ENCODE measurements around the gene IMP3. TPM values are rescaled to one million over a fixed set of nuclear protein-coding genes. Genes with fewer than 3 reads are reported as not detected.

IMP3 gene
- total RNA-seq, 1 experiment from 2014 or later = 56.0 TPM

DNA sequence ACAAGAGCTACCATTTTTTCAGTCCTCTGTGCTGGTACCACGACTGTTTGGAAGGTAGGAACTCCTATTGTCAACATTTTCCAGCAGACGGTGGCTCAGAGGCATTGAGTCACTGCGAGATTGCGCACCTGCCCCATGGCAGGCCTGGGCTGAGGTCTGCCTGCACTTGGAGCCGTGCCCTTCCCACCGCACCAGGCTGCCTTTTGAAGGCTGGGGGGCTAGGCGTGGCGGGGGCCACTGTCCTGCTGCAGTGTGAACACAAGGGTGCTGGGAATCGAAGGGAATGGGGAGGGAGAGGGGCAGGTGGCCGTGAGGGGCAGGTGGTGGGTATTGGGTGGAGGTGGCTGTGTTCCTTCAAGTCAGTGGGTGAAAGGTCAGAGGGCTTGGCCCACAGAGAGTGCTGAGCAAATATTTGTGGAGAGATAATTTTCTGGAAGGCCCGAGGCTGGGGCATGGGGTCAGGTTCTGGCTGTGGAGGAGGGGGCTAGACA is 24.0 kb upstream of the IMP3 start:
- ChIA-PET CTCF (no interaction called here), POLR2A (no interaction called here)
- no peaks in the 10 kb centered on the region for H3K27me3 ChIP-seq (ENCODE audit: control insufficient read depth, insufficient read depth, low read length)
- no peak overlapping the region for H3K4me3 ChIP-seq (ENCODE audit: low read depth in 2 of 2, low read length in 2 of 2)
- H3K36me3 ChIP-seq (ENCODE audit: control insufficient read depth, insufficient read depth, low read length) = no peaks in the 10 kb centered on the region
- H3K9me3 ChIP-seq (ENCODE audit: control insufficient read depth, insufficient read depth, low read depth, low read length) = no peaks in the 10 kb centered on the region
- no peak for TF ChIP-seq TCF7L2 (IDR thresholded peaks at IDR 0.05; ENCODE audit: low read depth, low read length)
- TF ChIP-seq, protein P1, sequence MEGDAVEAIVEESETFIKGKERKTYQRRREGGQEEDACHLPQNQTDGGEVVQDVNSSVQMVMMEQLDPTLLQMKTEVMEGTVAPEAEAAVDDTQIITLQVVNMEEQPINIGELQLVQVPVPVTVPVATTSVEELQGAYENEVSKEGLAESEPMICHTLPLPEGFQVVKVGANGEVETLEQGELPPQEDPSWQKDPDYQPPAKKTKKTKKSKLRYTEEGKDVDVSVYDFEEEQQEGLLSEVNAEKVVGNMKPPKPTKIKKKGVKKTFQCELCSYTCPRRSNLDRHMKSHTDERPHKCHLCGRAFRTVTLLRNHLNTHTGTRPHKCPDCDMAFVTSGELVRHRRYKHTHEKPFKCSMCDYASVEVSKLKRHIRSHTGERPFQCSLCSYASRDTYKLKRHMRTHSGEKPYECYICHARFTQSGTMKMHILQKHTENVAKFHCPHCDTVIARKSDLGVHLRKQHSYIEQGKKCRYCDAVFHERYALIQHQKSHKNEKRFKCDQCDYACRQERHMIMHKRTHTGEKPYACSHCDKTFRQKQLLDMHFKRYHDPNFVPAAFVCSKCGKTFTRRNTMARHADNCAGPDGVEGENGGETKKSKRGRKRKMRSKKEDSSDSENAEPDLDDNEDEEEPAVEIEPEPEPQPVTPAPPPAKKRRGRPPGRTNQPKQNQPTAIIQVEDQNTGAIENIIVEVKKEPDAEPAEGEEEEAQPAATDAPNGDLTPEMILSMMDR (IDR thresholded peaks at IDR 0.05) = no peak
- no peak for TF ChIP-seq POLR2AphosphoS5 (IDR thresholded peaks at IDR 0.05; ENCODE audit: low read depth, low read length)
- TF ChIP-seq SIN3A (IDR thresholded peaks at IDR 0.05; ENCODE audit: borderline replicate concordance, insufficient read depth, low read depth, low read length) = no peak
- TF ChIP-seq, protein P2, sequence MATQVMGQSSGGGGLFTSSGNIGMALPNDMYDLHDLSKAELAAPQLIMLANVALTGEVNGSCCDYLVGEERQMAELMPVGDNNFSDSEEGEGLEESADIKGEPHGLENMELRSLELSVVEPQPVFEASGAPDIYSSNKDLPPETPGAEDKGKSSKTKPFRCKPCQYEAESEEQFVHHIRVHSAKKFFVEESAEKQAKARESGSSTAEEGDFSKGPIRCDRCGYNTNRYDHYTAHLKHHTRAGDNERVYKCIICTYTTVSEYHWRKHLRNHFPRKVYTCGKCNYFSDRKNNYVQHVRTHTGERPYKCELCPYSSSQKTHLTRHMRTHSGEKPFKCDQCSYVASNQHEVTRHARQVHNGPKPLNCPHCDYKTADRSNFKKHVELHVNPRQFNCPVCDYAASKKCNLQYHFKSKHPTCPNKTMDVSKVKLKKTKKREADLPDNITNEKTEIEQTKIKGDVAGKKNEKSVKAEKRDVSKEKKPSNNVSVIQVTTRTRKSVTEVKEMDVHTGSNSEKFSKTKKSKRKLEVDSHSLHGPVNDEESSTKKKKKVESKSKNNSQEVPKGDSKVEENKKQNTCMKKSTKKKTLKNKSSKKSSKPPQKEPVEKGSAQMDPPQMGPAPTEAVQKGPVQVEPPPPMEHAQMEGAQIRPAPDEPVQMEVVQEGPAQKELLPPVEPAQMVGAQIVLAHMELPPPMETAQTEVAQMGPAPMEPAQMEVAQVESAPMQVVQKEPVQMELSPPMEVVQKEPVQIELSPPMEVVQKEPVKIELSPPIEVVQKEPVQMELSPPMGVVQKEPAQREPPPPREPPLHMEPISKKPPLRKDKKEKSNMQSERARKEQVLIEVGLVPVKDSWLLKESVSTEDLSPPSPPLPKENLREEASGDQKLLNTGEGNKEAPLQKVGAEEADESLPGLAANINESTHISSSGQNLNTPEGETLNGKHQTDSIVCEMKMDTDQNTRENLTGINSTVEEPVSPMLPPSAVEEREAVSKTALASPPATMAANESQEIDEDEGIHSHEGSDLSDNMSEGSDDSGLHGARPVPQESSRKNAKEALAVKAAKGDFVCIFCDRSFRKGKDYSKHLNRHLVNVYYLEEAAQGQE (IDR thresholded peaks at IDR 0.05; ENCODE audit: insufficient read depth in 1 of 2, low read depth in 2 of 2, low read length in 1 of 2) = no peak
- BruUV-seq (replicated peaks) = no TSS peak
- intact Hi-C loops (cut with micrococcal nuclease; ENCODE audit: unreplicated experiment) (no loop called here), in situ Hi-C loops (cut with HindIII; ENCODE audit: low pct_unique_long_range_greater_than_20kb, low sequenced_read_pairs) (no loop called here)
- ATAC-seq (no peak), DNase-seq (ENCODE audit: low read depth, low spot score) (no peak)
- H3K4me1 ChIP-seq (ENCODE audit: control insufficient read depth, insufficient read depth, low read length) = peaks cover 21% of the 10 kb centered on the region
- H3K27ac ChIP-seq (ENCODE audit: low read length) = no peak overlapping the region

DNA sequence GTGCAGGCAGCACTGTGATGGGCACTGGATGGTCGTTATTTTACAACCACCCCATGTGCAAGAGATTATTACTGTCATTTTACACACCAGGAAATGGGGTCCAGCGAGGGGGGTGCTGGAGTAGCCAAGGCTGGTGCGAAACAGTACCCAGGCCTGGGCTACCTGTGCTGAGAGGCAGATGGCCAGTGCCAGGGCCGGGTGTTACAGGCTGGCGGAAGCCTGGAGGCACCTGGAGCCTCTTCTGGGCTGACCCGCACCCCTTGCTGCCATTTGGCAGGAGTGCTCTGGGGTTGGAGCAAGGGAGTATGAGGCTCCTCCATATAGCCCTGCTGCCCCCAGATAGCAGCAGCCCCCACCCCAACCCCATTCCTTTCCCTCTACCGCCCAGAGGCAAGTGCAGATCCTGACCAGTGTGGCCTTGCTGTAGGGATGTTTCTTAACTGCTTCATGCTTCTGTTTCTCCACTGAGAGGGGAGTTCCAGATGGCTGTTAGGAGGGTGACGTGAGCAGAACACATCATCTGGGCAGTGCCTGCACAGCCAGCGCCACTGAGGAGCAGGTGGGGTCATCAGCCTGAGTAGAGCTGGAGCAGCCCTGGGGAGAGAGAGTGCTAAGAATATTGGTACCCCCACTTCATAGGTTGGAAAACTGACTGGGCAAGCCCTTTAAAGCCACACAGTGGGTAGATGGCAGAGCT is 22.9 kb upstream of the IMP3 start:
- DNase-seq (ENCODE audit: low read depth, low spot score) = no peak
- peaks cover 21% of the 10 kb centered on the region for H3K4me1 ChIP-seq (ENCODE audit: control insufficient read depth, insufficient read depth, low read length)
- no peaks in the 10 kb centered on the region for H3K36me3 ChIP-seq (ENCODE audit: control insufficient read depth, insufficient read depth, low read length)
- ChIA-PET POLR2A (no interaction called here), CTCF (no interaction called here)
- in situ Hi-C loops (cut with HindIII; ENCODE audit: low pct_unique_long_range_greater_than_20kb, low sequenced_read_pairs) = no loop called here
- intact Hi-C loops (cut with micrococcal nuclease; ENCODE audit: unreplicated experiment) = no loop called here
- no peak for ATAC-seq
- no peak overlapping the region for H3K27ac ChIP-seq (ENCODE audit: low read length)
- H3K27me3 ChIP-seq (ENCODE audit: control insufficient read depth, insufficient read depth, low read length) = no peaks in the 10 kb centered on the region
- H3K4me3 ChIP-seq (ENCODE audit: low read depth in 2 of 2, low read length in 2 of 2) = no peak overlapping the region
- no peak for TF ChIP-seq SIN3A (IDR thresholded peaks at IDR 0.05; ENCODE audit: borderline replicate concordance, insufficient read depth, low read depth, low read length)
- TF ChIP-seq, protein P1 (IDR thresholded peaks at IDR 0.05) = no peak
- no peak for TF ChIP-seq TCF7L2 (IDR thresholded peaks at IDR 0.05; ENCODE audit: low read depth, low read length)
- TF ChIP-seq, protein P2 (IDR thresholded peaks at IDR 0.05; ENCODE audit: insufficient read depth in 1 of 2, low read depth in 2 of 2, low read length in 1 of 2) = no peak
- TF ChIP-seq POLR2AphosphoS5 (IDR thresholded peaks at IDR 0.05; ENCODE audit: low read depth, low read length) = no peak
- H3K9me3 ChIP-seq (ENCODE audit: control insufficient read depth, insufficient read depth, low read depth, low read length) = no peaks in the 10 kb centered on the region
- no TSS peak for BruUV-seq (replicated peaks)
